GM12892 (cell line): ENCODE data around the gene ABCC4.

Source experiments
- POLR2A ChIP-seq: IDR thresholded peaks from 2 replicates; pipeline ENCODE4 v1.6.1; 2011; ENCODE audit warnings: low read depth, low read length, control low read depth
- POLR2AphosphoS5 ChIP-seq: IDR thresholded peaks from 2 replicates; pipeline ENCODE4 v1.6.1; 2011; ENCODE audit warnings: low read depth, low read length, control low read depth
- TAF1 ChIP-seq: IDR thresholded peaks from 2 replicates; pipeline ENCODE4 v1.6.1; 2011; ENCODE audit warnings: low read depth, mild to moderate bottlenecking, control low read depth, low read length, borderline replicate concordance

DNA sequence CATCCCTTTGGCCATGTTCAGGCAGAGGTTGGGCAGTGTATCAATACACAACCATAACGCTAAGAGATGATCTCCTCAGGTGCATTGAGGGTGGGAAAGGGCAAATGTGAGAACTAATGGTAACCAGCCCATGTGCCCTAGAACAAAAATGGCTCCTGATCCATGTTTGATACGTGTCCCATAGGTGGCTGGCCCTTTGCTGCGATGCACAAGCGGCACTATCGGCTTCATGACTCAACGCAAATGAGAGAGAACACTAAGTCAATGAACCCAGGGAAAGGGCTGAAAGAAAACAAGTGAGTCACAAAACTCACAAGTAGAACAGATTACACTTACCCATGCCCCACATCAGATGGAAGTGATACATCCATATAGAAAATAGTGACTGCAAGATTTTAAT lies 201.7 kb downstream of the ABCC4 start:
- TF ChIP-seq POLR2A (no peak), POLR2AphosphoS5 (no peak), TAF1 (no peak)
